ENCODE results near the gene FUT3.

DNA sequence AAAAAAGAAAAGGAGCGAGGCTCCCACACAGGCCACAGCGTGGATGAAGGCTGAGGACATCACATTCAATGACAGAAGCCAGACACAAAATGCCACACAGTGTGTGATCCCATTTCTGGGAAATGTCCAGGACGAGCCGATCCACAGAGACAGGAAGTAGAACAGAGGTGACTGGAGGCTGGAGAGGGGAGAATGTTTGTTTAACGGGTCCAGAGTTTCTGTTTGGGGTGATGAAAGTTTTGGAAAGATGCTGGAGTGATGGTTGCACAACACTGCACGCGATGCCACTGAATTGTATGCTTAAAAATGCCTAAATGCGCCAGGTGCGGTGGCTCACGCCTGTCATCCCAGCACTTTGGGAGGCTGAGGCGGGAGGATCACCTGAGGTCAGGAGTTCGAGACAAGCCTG, 19.7 kb upstream of the FUT3 start:
- no peak for TF ChIP-seq POLR2A (IDR thresholded peaks at IDR 0.05; ENCODE audit: control extremely low read depth in 1 of 2, low read depth in 2 of 2, low read length in 2 of 2)
- no peak for TF ChIP-seq CTCF (IDR thresholded peaks at IDR 0.05; ENCODE audit: control extremely low read depth in 1 of 3, insufficient read depth in 1 of 3, low read depth in 1 of 3, low read length in 3 of 3)
- no peak for TF ChIP-seq HDAC6 (IDR thresholded peaks at IDR 0.05; ENCODE audit: low read depth, low read length)
- TF ChIP-seq TAF1 (IDR thresholded peaks at IDR 0.05; ENCODE audit: low read depth, low read length) = no peak
- no peak for TF ChIP-seq SAP30 (IDR thresholded peaks at IDR 0.05; ENCODE audit: insufficient read depth, insufficient replicate concordance, low read length)
- no peak for TF ChIP-seq CHD2 (IDR thresholded peaks at IDR 0.05; ENCODE audit: low read length)
- TF ChIP-seq, protein P1, sequence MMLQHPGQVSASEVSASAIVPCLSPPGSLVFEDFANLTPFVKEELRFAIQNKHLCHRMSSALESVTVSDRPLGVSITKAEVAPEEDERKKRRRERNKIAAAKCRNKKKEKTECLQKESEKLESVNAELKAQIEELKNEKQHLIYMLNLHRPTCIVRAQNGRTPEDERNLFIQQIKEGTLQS (IDR thresholded peaks at IDR 0.05; ENCODE audit: insufficient read depth, low read depth, low read length) = no peak
- no peak for TF ChIP-seq POLR2AphosphoS5 (IDR thresholded peaks at IDR 0.05; ENCODE audit: low read depth, low read length)
- TF ChIP-seq EP300 (IDR thresholded peaks at IDR 0.05; ENCODE audit: borderline replicate concordance in 1 of 2, low read depth in 2 of 2, low read length in 2 of 2) = no peak
- TF ChIP-seq SUZ12 (IDR thresholded peaks at IDR 0.05; ENCODE audit: low read length) = no peak
- TF ChIP-seq GTF2F1 (IDR thresholded peaks at IDR 0.05; ENCODE audit: borderline replicate concordance, low read depth, low read length) = no peak
- TF ChIP-seq SP1 (IDR thresholded peaks at IDR 0.05; ENCODE audit: low read depth, low read length) = no peak

Data from H1 (cell line).